ENCODE data around the gene MYDGF. TPM values are rescaled to one million over a fixed set of nuclear protein-coding genes. Genes with fewer than 3 reads are reported as not detected.

The MYDGF gene
- total RNA-seq, 4 donors from 2014 or later, result 33.5 to 48.7 (median 41.5) TPM

GRCh38 chr19:4711211-4711610 is 41.1 kb upstream of the MYDGF start:
- TF ChIP-seq POLR2A (IDR thresholded peaks at IDR 0.05) (no peak), EP300 (IDR thresholded peaks at IDR 0.05) (no peak), CTCF (IDR thresholded peaks at IDR 0.05) (no peak)
- Histone ChIP-seq H3K36me3 (peaks cover 3 to 74% (median 6%) of the 10 kb centered on the region in 3 donors), H3K27me3 (no peaks in the 10 kb centered on the region), H3K4me3 (no peak overlapping the region), H3K9me3 (no peaks in the 10 kb centered on the region), H3K27ac (no peak overlapping the region), H3K4me1 (peaks cover 0 to 33% (median 0%) of the 10 kb centered on the region in 4 donors)
- no peak for DNase-seq (ENCODE audit: low spot score in 2 of 2)
- 92 to 96% methylated on average over 8 of the region's 8 CpGs for WGBS, 2 donors

GRCh38 chr19:4710281-4710600 is 40.1 kb upstream of the MYDGF start:
- TF ChIP-seq POLR2A (IDR thresholded peaks at IDR 0.05) (no peak), CTCF (IDR thresholded peaks at IDR 0.05) (no peak), EP300 (IDR thresholded peaks at IDR 0.05) (no peak)
- Histone ChIP-seq H3K4me3 (no peak overlapping the region), H3K36me3 (peaks cover 3 to 71% (median 6%) of the 10 kb centered on the region in 3 donors), H3K4me1 (peaks cover 0 to 25% (median 2%) of the 10 kb centered on the region in 4 donors), H3K9me3 (no peaks in the 10 kb centered on the region), H3K27me3 (no peaks in the 10 kb centered on the region), H3K27ac (no peak overlapping the region)
- WGBS, 2 donors, result 84 to 99% methylated on average over 11 to 13 of the region's 16 CpGs
- DNase-seq (ENCODE audit: low spot score in 2 of 2), result no peak

DNA sequence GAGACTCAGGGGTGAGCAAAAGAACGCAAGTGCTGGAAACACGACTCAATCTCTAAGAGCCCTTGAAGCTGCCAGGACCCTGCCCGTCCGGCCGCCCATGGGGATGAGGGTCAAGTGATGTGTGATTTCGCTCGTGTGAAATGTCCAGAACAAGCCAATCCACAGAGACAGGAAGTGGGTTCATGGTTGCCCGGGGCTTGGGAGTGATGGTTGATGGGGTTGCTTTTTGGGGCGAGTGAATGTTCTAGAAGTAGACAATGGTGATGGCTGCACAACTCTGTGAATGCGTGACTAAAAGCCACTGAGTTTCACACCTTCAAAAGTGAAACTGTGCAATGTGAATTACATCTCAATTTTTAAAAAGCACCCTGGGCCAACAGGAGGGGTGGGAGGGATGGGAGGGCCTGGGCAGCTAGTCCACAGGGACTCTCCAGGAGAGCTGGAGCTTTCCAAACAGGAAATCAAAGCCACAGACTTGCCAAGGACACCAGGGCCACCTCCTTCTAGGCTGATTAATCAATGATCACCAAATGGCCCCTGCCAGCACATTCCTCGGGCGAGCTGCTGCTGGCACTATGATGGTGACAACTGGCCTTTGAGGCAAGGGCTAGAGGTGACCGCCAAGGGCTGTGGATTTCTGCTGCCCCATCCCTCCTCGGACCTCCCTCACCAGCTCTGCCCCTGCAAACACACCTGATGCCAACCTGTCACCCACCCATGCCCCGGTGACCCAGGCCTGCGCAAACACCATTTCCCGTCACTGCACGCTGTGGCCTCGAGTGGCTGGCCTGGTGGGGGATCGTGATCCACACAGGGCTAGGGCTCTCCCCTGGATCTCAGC is 39.5 kb upstream of the MYDGF start:
- Histone ChIP-seq H3K9me3 (no peaks in the 10 kb centered on the region), H3K4me3 (no peak overlapping the region), H3K27ac (no peak overlapping the region), H3K27me3 (no peaks in the 10 kb centered on the region), H3K4me1 (peaks cover 0 to 24% (median 3%) of the 10 kb centered on the region in 4 donors), H3K36me3 (peaks cover 3 to 74% (median 6%) of the 10 kb centered on the region in 3 donors)
- DNase-seq (ENCODE audit: low spot score in 2 of 2), result no peak
- TF ChIP-seq CTCF (IDR thresholded peaks at IDR 0.05), result no peak
- no peak for TF ChIP-seq EP300 (IDR thresholded peaks at IDR 0.05)
- TF ChIP-seq POLR2A (IDR thresholded peaks at IDR 0.05), result no peak
- WGBS, 2 donors, result 83 to 84% methylated on average over 20 of the region's 20 CpGs

- Histone ChIP-seq H3K4me3 (no peak overlapping the region), H3K27me3 (no peaks in the 10 kb centered on the region), H3K36me3 (peaks cover 3 to 74% (median 16%) of the 10 kb centered on the region in 3 donors), H3K9me3 (no peaks in the 10 kb centered on the region), H3K27ac (peak overlapping the region in 1 of 4 donors; percentile 19), H3K4me1 (peaks cover 0 to 13% (median 3%) of the 10 kb centered on the region in 4 donors)
- 75 to 79% methylated on average over 10 of the region's 10 CpGs for WGBS, 2 donors
- no peak for TF ChIP-seq POLR2A (IDR thresholded peaks at IDR 0.05)
- TF ChIP-seq CTCF (IDR thresholded peaks at IDR 0.05), result no peak
- TF ChIP-seq EP300 (IDR thresholded peaks at IDR 0.05), result no peak
- no peak for DNase-seq (ENCODE audit: low spot score in 2 of 2)
Observed at GRCh38 chr19:4707956-4708650, 38.0 kb upstream of the MYDGF start.

DNA sequence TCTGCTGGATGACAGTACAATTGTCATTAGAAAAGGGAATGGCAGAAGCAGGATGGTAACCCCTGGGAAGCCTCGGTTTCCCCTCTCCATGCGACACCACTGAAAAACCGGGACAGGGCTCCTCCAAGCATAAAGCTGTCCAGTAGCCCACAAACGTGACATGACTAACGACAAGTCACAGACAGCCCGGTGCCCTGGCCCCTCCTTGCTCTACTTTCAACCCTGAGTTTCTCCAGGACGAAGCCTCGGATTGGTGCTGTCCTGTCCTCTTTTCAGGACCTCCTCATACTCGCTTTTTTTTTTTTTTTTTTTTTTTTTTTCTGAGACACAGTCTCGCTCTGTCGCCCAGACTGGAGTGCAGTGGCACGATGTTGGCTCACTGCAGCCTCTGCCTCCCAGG is 37.2 kb upstream of the MYDGF start:
- no peak for DNase-seq (ENCODE audit: low spot score in 2 of 2)
- no peak for TF ChIP-seq CTCF (IDR thresholded peaks at IDR 0.05)
- TF ChIP-seq POLR2A (IDR thresholded peaks at IDR 0.05), result no peak
- TF ChIP-seq EP300 (IDR thresholded peaks at IDR 0.05), result no peak
- Histone ChIP-seq H3K4me3 (no peak overlapping the region), H3K9me3 (no peaks in the 10 kb centered on the region), H3K36me3 (peaks cover 7 to 74% (median 21%) of the 10 kb centered on the region in 3 donors), H3K27me3 (no peaks in the 10 kb centered on the region), H3K27ac (no peak overlapping the region), H3K4me1 (peaks cover 0 to 9% (median 3%) of the 10 kb centered on the region in 4 donors)
- 85 to 92% methylated on average over 12 of the region's 12 CpGs for WGBS, 2 donors
